Frontal cortex (tissue), 4 donors: ENCODE data around the gene CCDC59. TPM values are rescaled to one million over a fixed set of nuclear protein-coding genes. Genes with fewer than 3 reads are reported as not detected.

ENCODE experiments used
- DNase-seq, 2 donors: peaks; one replicate each; pipeline ENCODE4 v3.0.0; 2012; ENCODE audit warnings: low spot score in 2 of 2
- FAIRE-seq: peaks from 2 replicates; lab custom pipeline; 2012; peaks lifted over from hg19 to GRCh38; lab: Jason Lieb, UNC
- total RNA-seq: library from RNA; depleted of rRNA; stranded (reverse); fragments of >200 nt; gene quantifications from one replicate; pipeline ENCODE4 v1.2.3, GENCODE V29; 2014
- donor health status: control.
- donor health status: control.
- donor health status: control.

The CCDC59 gene
- total RNA-seq, 1 donor from 2014 or later: 31.8 TPM

GRCh38 chr12:82325540-82326336 is 32.4 kb downstream of the CCDC59 start:
- FAIRE-seq (no peak), DNase-seq (no peak)

GRCh38 chr12:82319276-82319675 is 38.9 kb downstream of the CCDC59 start:
- no peak for FAIRE-seq
- DNase-seq: no peak

- no peak for DNase-seq
Observed at GRCh38 chr12:82314406-82314892, 43.7 kb downstream of the CCDC59 start.

More at GRCh38 chr12:82314406-82314892, 43.7 kb downstream of the CCDC59 start:
- FAIRE-seq: no peak

Other genes with a start within 250 kb of the CCDC59 start
- gene METTL25, start 142 bp upstream of the CCDC59 start, total RNA-seq: 28.1 TPM